Spleen (tissue), 7 donors: Measurements from ENCODE around the gene THSD7A.

Source experiments
- POLR2A ChIP-seq, 3 donors: fragments of 450-650 bp; IDR thresholded peaks; one replicate each; pipeline ENCODE4 v1.5.1; 2017; ENCODE audit warnings: antibody characterized with exemption in 3 of 3, mild to moderate bottlenecking in 1 of 3
- TF ChIP-seq, protein P1 (sequence below), 11 experiments: fragments of 200-600 bp in 7 of 11; fragments of 450-650 bp in 4 of 11; sonication (generic) in 4 of 11; IDR thresholded peaks in 8 of 11; conservative IDR thresholded peaks in 3 of 11; 1 replicate in 7 of 11; 2 replicates in 4 of 11; pipeline versions ENCODE4 v1.4.0 to v1.8.0; 2016 to 2021; ENCODE audit warnings: antibody characterized with exemption in 11 of 11, inconsistent platforms in 4 of 11, mild to moderate bottlenecking in 1 of 11
- donor health status: DM: no; HTN: no; CAD: no; lungs with moderate emphysema.
- donor health status: DM: no; HTN: no; CAD: no.
- donor health status: DM: no; HTN: no; CAD: no.

DNA sequence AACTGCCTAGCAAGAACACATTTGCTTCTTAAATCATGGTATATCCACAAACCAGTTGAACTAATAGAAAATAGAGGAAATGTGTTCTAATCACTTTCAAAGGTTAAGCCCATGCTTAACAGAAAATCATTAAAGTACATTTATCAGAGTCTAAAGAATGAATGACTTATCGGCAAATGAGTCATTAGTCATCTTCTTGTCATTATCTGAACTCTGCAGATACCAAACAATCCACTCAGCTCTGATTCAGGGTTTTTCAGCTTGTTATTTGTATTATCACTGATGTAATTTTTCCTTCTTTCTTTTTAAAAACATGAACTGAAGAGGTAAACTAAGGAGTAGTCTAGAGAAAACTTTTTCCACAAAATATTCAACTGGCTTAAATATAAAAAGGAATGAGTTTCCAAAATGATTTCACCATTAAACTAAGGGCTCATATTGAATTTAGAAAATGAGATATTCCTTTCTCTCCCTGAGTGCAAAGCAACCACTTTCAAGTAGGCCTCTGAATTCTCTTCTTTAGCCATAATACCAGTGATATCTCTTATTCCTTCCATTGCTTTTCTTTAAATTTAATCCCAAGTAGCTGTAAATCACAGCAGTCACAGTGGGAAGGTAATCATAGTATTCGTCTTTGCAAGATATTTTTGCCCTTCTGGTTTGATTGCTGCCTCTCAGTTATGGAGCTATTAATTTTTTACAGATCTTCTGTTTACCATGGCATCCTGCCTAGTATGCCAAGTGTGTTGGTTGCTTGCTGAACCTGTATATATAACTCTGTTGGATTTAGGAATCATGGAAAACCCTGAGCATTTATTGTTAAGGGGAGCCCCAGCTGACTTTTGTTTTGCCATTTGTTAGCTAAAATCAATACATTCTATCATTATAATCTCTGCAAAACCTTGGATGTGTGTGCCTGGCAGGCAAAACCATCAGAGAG lies 125.1 kb downstream of the THSD7A start:
- TF ChIP-seq, protein P1, sequence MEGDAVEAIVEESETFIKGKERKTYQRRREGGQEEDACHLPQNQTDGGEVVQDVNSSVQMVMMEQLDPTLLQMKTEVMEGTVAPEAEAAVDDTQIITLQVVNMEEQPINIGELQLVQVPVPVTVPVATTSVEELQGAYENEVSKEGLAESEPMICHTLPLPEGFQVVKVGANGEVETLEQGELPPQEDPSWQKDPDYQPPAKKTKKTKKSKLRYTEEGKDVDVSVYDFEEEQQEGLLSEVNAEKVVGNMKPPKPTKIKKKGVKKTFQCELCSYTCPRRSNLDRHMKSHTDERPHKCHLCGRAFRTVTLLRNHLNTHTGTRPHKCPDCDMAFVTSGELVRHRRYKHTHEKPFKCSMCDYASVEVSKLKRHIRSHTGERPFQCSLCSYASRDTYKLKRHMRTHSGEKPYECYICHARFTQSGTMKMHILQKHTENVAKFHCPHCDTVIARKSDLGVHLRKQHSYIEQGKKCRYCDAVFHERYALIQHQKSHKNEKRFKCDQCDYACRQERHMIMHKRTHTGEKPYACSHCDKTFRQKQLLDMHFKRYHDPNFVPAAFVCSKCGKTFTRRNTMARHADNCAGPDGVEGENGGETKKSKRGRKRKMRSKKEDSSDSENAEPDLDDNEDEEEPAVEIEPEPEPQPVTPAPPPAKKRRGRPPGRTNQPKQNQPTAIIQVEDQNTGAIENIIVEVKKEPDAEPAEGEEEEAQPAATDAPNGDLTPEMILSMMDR (IDR thresholded peaks at IDR 0.05 in 8 of 11, conservative IDR thresholded peaks at IDR 0.05 in 3 of 11), result no peak
- TF ChIP-seq POLR2A (IDR thresholded peaks at IDR 0.05), result no peak
